HG03469 (cell line): ENCODE data around the gene LCE1D.

Source experiments
- ATAC-seq: cut with Tn5 transposase; IDR thresholded peaks from one replicate; pipeline ENCODE4 v1.9.1; 2021; ENCODE audit warnings: mild to moderate bottlenecking, moderate library complexity, moderate number of reproducible peaks; ENCODE audit not compliant: unreplicated experiment

The LCE1D gene

GRCh38 chr1:152811050-152811449, 14.5 kb downstream of the LCE1D start:
- ATAC-seq = no peak

GRCh38 chr1:152811671-152812070, 15.2 kb downstream of the LCE1D start, which contains the start of gene LCE1B:
Gene LCE1B, plus strand, starts transcription at chr1:152811971. Its CDS starts 476 bp downstream, at chr1:152812447.
- no peak for ATAC-seq

- ATAC-seq = no peak
Observed at GRCh38 chr1:152817309-152817708, 20.8 kb downstream of the LCE1D start.

- no peak for ATAC-seq
Observed at GRCh38 chr1:152823294-152823693, 26.8 kb downstream of the LCE1D start.

GRCh38 chr1:152824964-152825363, 28.4 kb downstream of the LCE1D start:
- no peak for ATAC-seq

GRCh38 chr1:152827173-152827572, 30.7 kb downstream of the LCE1D start, which contains the start of gene LCE1A:
Gene LCE1A, plus strand, starts transcription at chr1:152827473. Its CDS starts 0 bp downstream, at chr1:152827473.
- ATAC-seq = no peak

- no peak for ATAC-seq
Observed at GRCh38 chr1:152836870-152837269, 40.3 kb downstream of the LCE1D start.

GRCh38 chr1:152842556-152842955, 46.0 kb downstream of the LCE1D start, which contains the start of gene LCE6A:
Gene LCE6A, plus strand, starts transcription at chr1:152842856. Its CDS starts 665 bp downstream, at chr1:152843521.
- no peak for ATAC-seq
